Hepatic stellate cell (primary cell): Measurements from ENCODE around the gene ATAD3A.
A peak's percentile ranks its signal among the peaks of the same experiment; 100 is the strongest.
"Not testable (repeated sequence)": the region's sequence is repeated elsewhere in the genome, so short reads cannot be mapped to it uniquely, and the experiment has no call there.

ENCODE experiments used
- DNase-seq: peaks from one replicate; pipeline ENCODE4 v3.0.0; 2011; ENCODE audit warnings: low spot score

Gene ATAD3A

GRCh38 chr1:1489861-1490260 is 22.1 kb upstream of the ATAD3A start:
- DNase-seq: no peak

DNA sequence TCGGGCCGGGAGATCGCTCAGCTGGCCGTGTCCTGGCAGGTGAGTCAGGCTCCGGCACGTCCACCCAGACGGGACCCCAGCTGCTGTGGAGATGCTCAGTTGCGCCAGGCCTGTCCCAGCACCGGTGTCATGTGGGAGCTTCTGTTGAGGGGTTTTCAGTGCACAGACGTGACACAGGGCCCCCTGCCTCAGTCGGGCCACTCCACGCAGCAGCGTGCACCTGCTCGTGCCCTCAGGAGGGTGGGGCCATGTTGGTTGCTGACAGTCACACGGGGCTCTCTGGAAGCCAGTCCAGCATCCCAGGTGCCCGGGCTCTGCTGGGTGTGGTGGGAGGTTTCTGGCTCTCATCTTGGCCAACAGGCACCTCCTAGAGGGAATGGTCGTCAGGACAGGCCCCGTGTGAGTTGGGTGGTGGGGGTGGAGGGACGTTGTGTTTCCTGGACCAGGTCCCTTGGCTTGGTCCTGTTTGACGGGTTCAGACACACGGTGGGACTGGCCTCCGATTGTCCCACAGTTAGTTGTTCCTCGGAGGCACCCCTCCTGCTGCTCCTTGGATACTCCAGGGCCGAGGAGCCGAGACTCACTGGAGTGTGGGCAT is 21.2 kb upstream of the ATAD3A start:
- no peak for DNase-seq

DNA sequence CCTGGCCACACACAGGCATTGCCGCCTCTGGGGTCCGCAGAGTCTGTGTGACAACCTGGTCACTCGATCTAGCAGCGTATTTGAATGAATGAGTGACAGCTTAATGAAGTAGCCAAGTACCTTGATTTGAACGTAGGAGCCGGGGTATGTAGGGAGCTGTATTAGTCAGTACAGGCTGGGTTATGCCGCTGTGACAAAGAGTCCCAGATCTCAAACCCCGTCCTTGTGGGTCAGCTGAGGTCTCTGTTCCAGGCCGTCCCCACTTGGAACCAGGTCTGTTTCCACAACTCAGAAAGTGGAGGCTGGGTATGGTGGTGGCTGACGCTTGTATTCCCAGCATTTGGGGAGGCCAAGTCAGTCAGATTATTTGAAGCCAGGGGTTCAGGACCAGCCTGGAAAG is 20.4 kb upstream of the ATAD3A start:
- DNase-seq: no peak

GRCh38 chr1:1494311-1494710 is 17.7 kb upstream of the ATAD3A start:
- not testable (repeated sequence) for DNase-seq

- DNase-seq: not testable (repeated sequence)
Measured at GRCh38 chr1:1495461-1495975, 16.4 kb upstream of the ATAD3A start.

GRCh38 chr1:1504777-1505365 is 7.1 kb upstream of the ATAD3A start:
- DNase-seq: peak; percentile 30

DNA sequence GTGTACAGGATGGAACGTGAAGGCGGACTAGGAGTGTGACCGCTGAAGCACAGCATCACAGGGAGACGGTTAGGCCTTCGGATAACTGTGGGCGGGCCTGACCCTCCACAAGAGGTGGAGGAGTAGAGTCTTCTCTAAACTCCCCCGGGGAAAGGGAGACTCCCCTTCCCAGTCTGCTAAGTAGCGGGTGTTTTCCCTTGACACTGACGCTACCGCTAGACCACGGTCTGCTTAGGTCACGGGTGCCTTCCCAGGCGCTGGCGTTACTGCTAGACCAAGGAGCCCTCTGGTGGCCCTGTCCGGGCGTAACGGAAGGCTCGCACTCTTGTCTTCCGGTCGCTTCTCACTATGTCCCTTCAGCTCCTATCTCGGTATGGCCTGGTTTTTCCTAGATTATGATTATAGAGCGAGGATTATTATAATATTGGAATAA is 6.6 kb upstream of the ATAD3A start:
- DNase-seq: not testable (repeated sequence)

DNA sequence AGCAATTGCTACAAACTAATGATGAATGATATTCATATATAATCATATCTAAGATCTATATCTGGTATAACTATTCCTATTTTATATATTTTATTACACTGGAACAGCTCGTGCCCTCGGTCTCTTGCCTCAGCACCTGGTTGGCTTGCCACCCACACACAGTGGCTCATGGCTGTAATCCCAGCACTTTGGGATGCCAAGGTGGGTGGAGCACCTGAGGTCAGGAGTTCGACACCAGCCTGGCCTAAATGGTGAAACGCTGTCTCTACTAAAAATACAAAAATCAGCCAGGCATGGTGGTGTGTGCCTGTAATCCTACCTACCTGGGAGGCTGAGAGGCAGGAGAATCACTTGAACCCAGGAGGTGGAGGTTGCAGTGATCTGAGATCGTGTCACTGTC is 6.2 kb upstream of the ATAD3A start:
- DNase-seq: not testable (repeated sequence)

- no peak for DNase-seq
Measured at GRCh38 chr1:1507305-1507704, 4.7 kb upstream of the ATAD3A start.

DNA sequence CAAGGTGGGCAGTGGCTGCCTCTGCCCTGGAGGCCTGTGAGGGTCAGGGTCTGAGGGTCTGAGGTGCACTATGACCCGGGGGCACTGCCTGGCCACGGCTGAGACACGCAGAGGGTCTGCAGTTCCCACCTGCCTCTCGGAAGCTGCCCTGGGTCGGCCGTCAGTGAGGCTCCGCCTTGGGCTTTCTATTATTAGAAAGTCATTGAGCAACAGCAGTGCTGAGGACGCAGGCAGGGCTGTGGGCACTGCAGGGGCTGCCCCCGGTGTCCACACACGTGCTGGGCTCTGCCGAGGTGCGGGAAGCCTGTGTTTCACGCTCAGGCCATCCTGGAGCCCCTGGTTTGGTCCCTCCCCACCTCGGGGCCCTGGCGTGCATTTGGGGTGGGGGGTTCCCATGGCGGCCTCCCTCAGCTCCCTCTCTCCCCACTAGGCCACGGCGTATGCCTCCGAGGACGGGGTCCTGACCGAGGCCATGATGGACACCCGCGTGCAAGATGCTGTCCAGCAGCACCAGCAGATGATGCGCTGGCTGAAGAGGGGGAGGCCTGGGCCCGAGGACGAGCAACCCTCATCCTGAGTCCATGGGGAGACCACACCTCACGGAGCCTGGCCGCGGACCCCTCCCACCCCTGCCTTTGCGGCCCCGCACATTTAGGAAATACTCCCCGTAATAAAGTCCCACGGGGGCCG is 3.0 kb upstream of the ATAD3A start:
- not testable (repeated sequence) for DNase-seq

- DNase-seq: not testable (repeated sequence)
Measured at GRCh38 chr1:1509465-1509850, 2.5 kb upstream of the ATAD3A start.

- DNase-seq: no peak
Measured at GRCh38 chr1:1510912-1511532, 940 bp upstream of the ATAD3A start.

GRCh38 chr1:1512425-1512824 is 463 bp downstream of the ATAD3A start:
- DNase-seq: not testable (repeated sequence)

DNA sequence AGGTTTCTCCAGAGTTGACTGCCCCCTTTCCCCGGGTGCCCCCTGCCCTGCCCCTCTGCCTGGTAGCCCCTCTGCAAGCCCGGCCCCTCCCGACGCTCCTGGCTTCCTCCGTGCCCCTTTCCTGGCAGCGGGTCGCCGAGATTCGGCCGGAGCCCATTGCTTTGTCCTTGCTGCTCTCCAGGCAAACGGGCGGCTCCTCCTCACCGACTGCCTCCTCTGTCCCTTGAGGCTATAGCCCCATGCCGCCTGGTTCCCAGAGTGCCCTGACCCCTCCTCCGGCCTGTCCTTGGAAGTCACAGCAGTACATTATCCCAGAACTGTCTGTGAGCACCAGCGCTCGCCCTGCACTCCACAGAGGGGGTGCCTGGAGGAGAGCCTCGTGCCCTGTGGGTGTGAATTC is 1.7 kb downstream of the ATAD3A start:
- DNase-seq: not testable (repeated sequence)

DNA sequence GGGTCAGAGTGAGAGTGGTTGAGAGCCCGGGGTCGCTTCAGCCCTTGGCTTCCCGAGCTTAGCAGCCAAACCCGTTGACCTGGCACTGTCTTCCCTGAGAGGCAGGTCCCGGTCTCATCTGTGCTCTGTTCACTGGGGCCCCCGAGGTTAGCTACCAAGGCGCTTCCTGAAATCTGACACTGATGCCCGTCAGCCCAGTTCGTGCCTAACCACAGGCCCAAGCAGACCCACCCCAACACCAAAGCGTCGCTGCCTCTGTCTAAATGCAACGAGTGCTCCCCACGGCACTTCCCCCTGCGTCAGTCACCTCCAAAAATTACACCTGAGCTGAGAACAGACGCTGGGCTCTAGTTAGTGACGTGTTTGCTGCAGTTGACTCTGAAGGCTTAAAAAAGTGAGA is 2.4 kb downstream of the ATAD3A start:
- not testable (repeated sequence) for DNase-seq

- DNase-seq: not testable (repeated sequence)
Measured at GRCh38 chr1:1516923-1517322, 5.0 kb downstream of the ATAD3A start.

DNA sequence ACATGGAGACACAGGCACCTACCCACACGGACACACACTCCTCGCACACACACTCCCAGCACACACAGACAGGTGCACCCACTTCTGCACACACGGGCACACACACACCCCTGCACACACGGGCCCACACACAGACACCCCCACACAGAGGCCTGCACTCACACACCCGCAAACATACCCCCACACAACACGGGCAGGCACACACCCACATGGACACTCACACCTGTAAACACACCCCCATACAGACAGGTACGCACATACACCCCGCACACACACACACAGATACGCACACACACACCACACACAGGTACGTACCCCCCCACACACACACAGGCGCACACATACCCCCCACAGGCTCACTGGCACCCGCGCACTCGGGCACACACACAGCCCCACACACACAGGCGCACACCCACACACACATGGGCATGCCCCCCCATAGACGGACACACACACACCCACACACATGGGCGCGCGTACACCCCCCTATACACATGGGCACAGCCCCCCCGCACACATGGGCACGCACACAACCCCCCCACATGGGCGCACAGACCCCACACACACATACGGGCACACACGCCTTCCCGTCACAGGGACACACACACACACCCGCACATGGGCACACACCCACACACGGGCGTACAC is 6.1 kb downstream of the ATAD3A start:
- DNase-seq: no peak

GRCh38 chr1:1518621-1519007 is 6.7 kb downstream of the ATAD3A start:
- not testable (repeated sequence) for DNase-seq

GRCh38 chr1:1519805-1520505 is 8.0 kb downstream of the ATAD3A start:
- not testable (repeated sequence) for DNase-seq

DNA sequence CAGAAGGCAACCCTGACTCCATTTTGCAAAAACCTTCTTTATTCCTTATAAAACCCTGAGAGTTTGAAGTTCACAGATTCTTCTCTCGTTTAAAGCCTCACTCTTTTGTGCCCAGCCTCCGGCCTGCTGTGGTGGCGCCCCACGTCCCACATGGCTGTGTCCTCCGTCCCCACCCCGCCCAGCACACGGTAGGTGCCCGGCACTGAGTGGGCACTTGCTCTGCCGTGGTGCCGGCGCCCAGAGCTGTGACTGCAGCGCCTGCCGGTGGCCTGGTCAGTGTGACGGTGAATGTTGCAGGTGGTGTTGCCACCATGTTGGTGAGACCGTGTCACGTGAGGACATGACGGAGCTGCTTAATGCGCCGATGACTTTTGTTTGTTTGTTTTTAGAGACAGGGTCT is 9.4 kb downstream of the ATAD3A start:
- no peak for DNase-seq

- DNase-seq: not testable (repeated sequence)
Measured at GRCh38 chr1:1522536-1522935, 10.6 kb downstream of the ATAD3A start.

- DNase-seq: not testable (repeated sequence)
Measured at GRCh38 chr1:1523226-1523625, 11.3 kb downstream of the ATAD3A start.
